Measurements from ENCODE around the gene EIF4E3.

EIF4E3 gene

DNA sequence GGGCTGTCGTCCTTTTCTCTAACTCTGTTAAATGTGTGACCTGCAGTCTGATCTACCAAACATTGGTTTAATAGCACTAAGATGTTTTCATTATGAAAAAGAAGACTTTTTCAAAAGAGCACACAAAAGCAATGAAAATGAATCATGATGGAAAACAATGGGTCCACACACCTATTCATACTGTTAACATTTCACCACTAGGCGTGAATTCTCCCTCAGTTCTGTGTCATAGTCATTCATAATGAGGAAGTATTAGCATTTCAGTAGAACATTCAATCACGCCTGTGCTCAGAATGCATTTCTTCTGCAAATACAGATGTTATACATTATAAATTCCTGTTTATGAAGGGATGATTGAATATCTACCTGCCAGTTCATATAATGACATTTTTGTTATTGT lies 35.9 kb downstream of the EIF4E3 start:
- no peak for DNase-seq (ENCODE audit: low read depth in 2 of 2)

DNA sequence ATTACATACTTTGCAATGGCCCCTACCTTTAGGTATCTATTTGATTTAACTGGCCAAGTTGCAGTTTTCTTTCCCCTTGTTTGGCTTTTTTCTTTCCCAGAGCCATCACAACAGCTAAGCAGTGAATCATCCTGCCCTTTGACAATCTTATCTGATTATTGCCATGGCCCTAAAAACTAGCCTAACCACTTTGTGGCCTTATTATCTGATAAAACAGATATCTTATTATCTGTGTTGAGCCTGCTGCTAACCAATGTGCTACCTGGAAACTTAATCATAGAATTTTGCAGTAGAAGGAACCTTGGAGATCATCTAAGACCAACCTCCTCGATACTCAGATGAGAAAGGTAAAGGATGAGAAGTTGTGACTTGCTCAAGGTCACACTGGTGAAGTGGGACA lies 37.1 kb downstream of the EIF4E3 start:
- no peak for DNase-seq (ENCODE audit: low read depth in 2 of 2)

DNA sequence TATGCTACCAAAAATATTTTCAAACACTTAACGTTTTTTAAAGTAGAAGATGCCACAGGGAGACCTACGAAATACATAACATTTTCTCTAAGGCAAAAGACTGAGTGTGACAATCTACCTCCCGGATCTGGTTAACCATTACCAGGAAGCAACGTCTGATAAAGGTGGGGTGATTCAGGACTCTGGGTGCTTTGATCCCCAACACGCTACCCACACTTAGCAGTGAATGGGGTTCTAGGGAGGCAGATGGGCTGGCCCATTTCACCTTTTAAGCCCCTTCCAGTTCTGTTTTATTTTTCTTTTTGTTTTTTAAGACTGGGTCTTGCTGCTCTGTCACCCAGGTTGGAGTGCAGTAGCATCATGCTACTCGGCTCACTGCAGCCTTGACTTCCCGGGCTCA lies 39.5 kb downstream of the EIF4E3 start:
- no peak for DNase-seq (ENCODE audit: low read depth in 2 of 2)

DNA sequence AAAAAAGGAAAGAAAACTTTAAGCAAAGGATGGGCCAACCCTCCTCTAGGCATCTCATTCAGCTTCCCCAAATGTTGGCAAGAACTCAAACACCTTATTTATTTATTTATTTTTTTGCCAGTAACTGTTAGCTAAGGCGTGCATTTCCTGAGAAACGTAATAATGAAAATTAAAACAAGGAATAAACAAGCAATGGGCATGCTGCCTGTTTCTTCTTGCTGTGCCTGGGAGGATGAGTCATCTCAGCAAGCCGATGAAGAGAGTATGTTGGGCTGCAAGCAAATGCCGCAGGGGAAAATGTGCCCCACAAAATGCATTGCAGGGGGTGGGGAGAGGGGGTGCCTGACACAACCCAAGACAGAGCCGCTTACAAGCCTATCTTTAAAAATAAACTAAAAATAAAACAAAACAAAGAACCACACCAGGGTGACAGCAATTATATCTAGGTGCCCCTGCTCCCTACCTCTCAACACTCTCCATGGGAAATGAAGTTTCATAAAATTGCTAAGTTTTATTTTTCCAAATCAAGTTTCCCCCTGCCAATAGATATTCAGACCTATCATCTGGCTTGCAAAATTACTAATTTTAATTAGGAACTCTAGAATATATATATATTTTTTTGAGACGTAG lies 40.3 kb downstream of the EIF4E3 start:
- no peak for DNase-seq (ENCODE audit: low read depth in 2 of 2)

DNA sequence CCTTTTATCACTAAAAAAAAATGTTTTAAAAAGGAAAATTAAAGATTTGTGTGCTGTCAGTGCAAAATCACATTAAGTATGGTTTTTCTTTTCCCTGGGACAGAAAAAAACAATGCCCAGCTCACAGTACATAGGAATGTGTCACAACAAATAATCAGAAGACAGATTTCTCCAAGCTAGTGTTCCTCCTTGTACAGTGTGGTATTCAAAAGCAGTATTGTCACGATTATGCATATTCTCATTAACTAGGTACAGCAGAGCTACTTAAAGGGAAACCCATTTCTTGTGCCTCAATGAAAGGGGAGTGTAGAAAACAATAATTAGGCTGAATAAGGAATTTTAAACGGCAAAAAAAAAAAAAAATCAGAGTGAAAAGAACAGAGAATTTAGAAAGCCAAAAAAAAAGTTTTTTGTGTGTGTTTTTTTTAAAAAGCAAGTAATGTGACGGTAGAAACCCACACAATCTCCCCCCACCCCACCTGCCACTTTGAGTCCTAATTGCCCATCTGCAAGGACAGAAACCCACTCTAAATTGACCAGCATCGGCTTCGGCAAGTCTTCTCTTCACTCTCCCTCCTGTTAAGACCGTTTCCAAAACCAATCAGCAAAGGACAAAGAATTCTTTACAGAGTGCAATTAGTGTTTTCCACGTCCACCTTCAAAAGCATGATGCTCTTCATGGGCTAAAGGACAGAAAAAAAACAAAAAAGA lies 41.0 kb downstream of the EIF4E3 start:
- DNase-seq (ENCODE audit: low read depth in 2 of 2), result no peak

DNA sequence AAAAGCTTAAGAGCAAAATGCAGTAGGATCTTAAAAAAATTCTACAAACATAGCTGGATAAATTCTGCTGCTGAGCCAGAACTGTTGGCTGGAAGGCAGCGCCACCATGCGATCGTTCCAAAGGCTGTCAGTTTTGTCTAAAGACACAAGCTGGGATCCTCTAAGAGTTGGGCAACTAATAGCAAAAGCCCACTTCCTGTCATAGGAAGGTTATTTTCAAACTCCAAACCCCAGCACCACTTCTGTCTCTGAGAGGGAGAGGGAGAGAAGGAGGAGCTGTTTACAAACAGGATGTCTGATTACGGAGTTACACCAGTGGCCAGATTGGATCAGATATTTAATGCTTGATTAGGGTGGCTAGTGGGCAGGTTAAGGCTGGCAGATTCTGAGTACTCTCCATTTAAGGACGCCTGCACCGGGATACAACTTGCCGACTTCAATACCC lies 44.0 kb downstream of the EIF4E3 start:
- DNase-seq (ENCODE audit: low read depth in 2 of 2), result peak in 1 of 2 experiments; percentile 24

DNA sequence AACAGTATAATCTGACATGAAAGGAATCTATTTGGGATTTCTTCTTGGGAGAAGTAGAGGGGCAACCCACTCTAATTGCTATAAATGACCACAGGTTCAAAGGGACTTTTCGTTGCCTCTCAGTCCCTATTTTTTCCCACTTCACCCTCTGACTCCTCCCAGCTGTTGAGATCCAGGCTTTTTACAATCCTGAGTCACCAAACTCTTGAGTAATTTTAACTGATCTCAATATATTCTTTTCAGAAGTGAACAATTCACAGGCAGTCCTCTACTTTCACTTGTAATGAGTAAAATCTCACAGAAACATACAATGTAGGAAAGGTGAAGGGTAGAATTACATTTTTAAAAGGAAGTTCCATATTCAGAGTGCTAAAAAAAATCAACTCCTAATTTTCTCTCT lies 44.6 kb downstream of the EIF4E3 start:
- no peak for DNase-seq (ENCODE audit: low read depth in 2 of 2)

DNA sequence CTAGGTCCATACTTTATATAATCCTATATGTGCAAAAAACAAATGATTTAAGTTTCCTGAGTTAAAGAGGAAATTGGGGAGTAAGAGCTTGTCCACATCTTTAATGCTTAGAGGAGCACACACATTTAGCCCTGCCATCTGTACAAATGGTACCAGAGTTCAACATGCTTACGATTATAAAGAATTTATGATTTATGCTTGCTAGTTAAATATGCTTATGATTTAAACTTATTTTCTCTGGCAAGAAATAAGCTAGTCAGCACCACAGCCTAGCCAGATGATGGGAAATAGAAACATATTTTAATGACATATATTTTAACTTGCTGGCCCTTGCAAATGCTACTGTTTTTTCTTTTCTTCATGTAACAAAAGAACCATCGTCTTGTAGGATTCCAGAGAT lies 48.3 kb downstream of the EIF4E3 start:
- no peak for DNase-seq (ENCODE audit: low read depth in 2 of 2)

DNA sequence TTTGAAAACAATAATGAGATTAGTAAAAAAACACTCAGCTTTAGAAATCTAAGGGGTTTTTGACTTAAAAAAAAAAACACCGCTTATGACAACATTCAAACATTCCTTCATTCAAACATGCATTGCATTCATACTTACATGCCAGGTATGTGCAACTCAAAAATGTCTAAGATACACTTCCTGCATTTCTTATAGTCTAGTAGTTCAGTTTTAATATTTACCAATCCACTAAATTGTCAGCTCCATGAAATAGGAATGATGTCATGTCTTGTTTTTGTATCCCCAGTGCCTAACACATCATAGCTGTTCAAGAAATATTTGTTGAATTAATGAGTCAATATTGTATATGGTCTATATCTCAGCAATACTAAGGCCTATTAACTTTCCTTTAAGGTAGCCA lies 51.7 kb downstream of the EIF4E3 start:
- no peak for DNase-seq (ENCODE audit: low read depth in 2 of 2)

DNA sequence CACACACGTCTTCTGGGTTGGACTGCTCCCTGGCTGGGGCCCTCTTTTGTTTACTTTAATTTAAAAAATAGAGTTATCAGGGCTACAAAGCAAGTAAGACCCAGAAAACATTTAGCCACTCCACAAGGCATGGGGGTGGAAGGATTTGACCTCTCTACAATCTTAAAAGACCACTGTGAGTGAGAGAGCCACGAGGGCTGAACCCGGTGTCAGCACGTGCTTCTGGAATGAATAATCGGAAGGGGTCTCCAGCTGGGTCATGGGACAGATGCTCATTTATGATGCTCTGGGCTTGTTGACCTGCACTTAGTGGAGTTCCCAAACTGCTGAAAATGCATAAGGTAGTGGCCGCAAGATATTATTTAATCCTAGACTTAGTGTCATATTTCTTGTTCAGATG lies 52.4 kb downstream of the EIF4E3 start:
- DNase-seq (ENCODE audit: low read depth in 2 of 2), result no peak

DNA sequence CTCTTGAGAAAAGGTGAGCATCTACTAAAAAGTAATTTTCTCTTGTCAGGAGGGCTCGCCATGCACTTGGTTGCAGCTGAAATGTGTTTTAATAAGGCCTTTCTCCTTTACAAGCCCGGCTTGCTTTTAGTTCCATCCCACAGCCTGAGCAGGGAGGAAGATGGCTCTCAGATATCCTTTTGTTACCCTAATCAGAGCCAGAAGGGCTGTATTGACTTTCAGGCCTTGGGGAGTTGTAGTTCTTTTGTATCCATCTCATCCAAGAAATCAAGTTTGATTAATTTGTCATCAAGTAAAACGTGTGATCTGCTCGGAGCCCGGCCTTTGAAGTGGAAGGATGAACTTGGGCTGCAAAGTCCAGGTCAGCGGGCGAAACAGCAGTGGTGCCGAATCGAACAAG lies 52.9 kb downstream of the EIF4E3 start:
- DNase-seq (ENCODE audit: low read depth in 2 of 2), result no peak

DNA sequence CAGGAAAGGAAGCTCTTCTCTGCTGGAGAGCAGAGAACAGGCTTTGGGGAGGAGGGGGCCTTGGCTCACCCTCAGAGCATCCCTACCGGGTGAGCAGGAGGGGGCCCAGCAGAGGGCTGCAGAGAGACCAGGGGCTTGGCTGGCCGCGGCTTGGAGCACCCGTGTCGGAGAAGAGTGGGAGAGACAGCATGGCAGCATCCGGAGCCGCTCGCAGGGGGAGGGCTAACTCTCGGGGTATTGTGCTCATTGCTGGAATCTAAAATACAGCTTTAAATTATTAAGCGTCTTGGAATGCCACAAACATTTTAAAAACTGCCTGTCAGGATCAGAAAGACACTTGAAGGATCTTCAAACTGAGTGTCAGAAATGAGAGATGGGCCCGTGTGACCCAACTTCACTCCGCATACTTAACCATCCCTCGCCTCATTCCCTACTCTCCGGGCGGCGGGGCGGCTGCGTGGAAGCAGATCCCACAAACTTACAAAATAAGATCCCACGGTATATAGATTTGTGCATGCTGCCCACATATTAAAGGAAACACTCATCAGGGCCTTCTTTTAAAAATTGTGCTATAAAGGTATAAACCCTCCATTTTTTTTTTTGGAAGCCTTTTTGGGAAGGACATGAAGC lies 53.9 kb downstream of the EIF4E3 start:
- no peak for DNase-seq (ENCODE audit: low read depth in 2 of 2)

DNA sequence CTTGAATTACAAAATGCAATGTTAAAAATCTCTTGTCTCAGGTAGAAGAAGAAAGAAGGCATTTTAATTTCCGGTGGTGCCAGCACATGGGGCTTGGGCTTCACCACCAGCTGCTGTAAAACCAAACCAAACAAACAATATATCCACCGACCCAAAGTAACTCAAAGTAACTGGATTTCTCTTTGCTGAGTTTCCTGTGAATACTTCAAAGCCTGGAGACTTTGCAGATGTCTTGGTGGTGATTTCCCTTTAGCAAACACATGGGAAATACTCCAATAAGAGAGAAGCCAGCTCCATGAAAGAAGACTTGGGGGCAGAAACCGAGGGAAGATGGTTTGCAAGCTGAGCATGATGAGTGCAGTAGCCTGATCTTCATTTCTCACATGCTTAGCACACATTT lies 62.6 kb downstream of the EIF4E3 start:
- no peak for DNase-seq (ENCODE audit: low read depth in 2 of 2)

DNA sequence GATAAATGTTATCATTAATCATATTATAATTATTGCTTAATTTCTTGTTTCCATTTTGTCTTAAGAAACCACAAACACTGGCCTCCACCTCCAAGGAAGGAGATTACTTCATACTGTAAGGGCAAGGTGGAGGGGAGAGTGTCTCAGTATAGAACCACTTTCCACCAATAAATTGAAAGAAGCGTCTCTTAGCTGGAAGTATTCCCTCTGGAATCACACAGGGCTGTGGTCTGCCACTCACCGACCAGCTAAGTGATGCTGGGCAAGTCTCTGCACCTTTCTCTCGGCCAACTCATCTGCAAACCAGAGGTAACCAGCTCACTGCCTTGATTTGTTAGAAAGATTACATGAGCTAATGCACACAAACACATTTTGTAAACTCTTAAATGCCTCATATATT lies 63.1 kb downstream of the EIF4E3 start:
- no peak for DNase-seq (ENCODE audit: low read depth in 2 of 2)

DNA sequence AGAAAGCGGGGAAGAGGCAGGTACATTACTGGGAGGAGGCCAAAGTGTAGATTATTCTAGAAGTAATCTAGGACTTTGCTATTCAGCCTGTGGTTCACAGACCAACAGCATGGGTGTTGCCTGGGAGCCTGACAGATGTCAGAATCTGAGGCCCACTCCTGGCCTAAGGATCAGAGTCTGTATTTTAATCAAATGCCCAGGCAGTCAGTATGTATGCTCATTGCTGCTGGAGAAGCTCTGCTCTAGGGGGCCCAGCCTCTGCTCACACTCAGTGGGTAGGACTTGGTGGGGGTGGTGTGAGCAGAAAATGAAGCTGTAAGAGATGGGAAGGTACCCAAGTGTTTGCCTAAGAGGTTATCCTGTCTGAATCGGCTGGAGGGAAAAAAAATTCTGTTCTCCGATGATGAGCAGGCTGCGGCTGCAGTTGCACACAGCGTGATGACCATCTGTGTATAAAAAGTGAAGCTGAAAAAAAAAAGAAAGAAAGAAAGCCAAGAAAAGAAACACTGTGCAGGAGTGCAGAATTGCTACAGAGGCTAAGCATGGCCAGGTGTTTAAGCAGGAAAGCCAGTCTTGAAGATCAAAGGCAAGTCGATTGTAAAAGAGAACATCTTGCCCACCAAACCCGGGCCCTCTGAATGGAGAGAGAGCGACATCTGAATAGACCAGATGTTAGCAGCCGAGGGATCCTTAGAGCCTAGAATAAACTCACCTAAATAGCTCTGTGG lies 65.2 kb downstream of the EIF4E3 start:
- no peak for DNase-seq (ENCODE audit: low read depth in 2 of 2)

DNA sequence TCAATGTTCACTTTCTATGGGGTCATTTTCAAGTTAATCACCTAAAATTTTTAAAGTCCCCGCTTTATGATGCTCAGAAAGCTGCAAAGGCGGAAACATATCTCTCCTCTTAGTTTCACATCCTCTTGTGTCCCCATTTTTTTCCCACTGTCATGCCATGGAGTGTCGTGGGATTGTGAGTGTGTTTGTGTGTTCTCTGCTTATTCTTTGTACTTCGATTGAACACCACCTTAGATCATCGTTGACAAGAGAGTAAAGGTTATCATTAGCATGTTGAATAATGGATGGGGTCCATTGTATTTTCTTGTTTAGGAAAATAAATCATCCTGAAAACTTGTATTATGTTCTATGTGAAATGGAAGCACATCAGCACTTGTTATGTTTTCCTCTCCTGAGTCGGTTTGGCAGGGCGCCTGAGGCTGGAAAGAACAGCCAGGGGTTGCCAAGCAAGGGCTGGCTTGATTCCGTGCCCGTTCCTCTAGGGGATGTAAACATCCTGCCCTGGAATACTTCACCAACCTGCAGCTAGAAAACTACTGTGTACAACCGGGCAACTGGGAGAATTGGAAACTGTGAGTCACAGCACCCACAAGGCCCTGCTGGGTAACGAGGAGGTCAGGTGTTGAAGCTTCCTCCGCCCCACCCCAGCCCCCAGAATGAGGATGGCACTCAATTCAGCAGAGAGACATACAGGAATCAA lies 67.2 kb downstream of the EIF4E3 start:
- no peak for DNase-seq (ENCODE audit: low read depth in 2 of 2)

DNA sequence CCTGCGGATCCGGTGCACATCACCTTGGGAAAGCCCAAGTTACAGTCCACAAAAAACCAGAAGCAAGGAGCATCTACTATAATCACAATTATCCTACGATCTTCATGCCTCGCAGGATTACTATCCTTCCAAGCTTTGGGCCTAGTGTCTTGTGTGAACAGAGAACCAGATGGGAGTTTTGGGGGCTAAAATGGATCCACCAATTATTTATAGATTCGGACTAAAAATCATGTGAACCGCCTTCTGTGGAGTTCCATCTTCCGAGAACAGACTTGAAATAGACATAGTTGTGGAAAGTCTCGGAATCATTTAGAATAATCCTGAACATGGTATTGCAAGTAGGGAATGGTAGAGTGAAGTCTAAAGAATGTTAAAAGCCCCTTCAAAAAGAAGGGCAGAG lies 70.1 kb downstream of the EIF4E3 start:
- no peak for DNase-seq (ENCODE audit: low read depth in 2 of 2)

DNA sequence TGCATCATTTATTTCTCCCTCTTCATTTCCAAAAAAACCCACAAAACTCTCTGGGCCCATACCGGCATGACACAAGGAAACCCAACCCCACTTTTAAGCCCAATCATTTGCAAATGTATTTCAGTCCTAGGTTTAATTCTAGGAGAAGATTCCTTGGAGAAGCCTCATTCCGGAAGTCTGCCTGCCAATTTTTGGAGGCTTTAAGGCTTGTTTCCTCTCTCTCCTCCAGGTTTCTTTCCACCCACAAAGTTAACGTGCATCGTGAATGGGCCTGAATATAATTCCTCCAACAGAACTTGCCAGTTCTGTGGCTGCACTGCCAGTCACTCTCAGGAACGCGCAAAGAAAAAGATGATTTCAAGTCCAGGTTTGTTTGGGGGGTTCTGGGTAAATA lies 71.8 kb downstream of the EIF4E3 start:
- DNase-seq (ENCODE audit: low read depth in 2 of 2), result no peak

DNA sequence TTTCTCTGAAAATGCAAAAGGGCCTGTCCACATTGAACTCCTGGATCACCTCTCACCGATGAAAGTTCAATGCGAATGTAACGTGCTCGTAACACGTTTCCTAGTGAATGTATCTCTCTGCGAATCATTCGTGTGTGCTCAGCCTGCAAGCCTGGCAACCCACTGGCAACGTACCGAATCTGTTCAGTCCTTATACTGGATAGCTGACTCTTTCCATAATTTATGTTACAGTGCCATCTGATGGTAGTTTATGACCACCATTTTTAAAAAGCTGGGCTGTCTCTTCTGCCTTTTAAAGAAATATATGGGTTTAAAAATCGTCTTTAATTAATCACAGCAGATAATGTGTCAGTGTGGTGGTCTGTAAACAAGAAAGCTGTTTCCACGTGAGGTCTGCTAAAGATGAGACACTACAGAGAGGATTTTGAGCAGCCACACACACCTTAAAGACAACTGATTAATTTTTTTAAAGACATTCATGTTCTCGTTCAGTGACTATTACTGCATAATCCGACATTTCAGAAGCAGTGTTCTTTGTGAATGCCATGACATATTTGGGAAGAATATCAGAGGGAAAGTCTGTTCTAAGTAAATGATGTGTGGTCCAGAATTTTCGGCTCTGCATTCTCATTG lies 72.3 kb downstream of the EIF4E3 start:
- peak in 1 of 2 experiments; percentile 6 for DNase-seq (ENCODE audit: low read depth in 2 of 2)

DNA sequence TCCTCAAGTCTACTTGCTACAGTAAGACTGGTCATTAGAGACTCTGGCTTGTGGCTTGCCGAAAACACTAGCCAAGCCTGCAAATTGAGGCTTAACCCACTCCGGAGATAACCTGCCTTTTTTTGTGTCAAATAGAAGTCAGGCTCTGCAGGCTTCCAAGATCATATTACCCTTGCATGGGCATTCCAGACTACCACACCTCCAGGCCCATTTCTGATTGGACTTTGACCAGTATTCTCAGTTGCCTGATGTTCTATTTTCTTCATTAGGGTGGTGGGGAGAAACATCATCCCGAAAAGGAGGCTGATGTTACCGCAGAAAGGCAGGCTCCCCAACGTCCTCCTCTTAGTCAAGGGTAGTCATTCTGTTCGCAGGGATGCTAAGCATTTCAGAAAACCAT lies 73.6 kb downstream of the EIF4E3 start:
- no peak for DNase-seq (ENCODE audit: low read depth in 2 of 2)

DNA sequence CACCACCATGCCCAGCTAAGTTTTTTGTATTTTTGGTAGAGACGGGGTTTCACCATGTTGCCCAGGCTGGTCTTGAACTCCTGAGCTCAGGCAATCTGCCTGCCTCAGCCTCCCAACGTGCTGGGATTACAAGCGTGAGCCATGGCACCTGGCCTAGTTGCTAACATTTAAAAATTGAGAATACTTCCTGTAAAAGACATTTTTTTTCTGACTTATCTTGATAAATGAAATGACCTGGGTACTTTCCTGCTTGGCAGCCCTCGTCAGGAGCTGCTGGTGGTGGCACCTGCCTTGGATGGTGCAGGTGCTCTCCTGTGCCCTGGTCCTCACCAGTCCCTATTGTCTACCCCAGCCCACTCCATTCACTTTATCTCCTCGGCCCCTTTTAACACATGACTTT lies 74.8 kb downstream of the EIF4E3 start:
- DNase-seq (ENCODE audit: low read depth in 2 of 2), result no peak

DNA sequence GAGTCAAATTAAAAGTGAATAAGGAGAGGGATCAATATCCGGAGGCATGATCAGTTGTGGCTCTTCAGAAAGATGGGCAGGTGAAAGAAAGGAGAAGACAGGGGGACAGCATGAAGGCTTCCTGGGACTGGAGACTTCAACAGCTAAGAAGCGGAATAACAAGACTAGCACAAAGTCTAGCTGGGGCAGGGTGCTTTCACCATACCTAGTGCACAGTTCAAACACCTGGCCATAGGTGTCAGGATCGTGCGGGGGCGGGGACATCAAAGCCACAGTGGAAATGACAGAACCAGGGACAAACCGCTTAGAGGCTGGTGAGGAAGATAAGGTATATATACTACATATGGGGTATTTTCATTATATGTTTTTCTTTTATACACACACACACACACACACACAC lies 75.4 kb downstream of the EIF4E3 start:
- DNase-seq (ENCODE audit: low read depth in 2 of 2), result no peak

All from stimulated activated CD4-positive, alpha-beta T cell treated with anti-CD3 and anti-CD28 coated beads, Interleukin-12 subunit alpha, Interleukin-12 subunit beta, amount 100 ng/mL, for 24 hours (primary cell).